A673 (cell line): ENCODE data around the gene GPLD1.

Source experiments
- CTCF ChIP-seq: fragments of 300-800, 200-600 bp; sonication (generic); conservative IDR thresholded peaks from 2 replicates; pipeline ENCODE4 v1.5.1; 2017; ENCODE audit warnings: low read depth, mild to moderate bottlenecking, antibody characterized with exemption, low read length, moderate library complexity, mixed read lengths
- EZH2 ChIP-seq: fragments of 200-600 bp; sonication (generic); IDR thresholded peaks from 2 replicates; pipeline ENCODE4 v1.6.1; 2017; ENCODE audit warnings: borderline replicate concordance, low read depth, mild to moderate bottlenecking, mixed read lengths, antibody characterized with exemption, low read length; ENCODE audit not compliant: poor library complexity, severe bottlenecking

GRCh38 chr6:24441599-24441904, 47.8 kb downstream of the GPLD1 start:
- TF ChIP-seq CTCF (no peak), EZH2 (no peak)
